ENCODE data around the gene SLFN12L. TPM values are rescaled to one million over a fixed set of nuclear protein-coding genes. Genes with fewer than 3 reads are reported as not detected.
"Not testable (repeated sequence)": the region's sequence is repeated elsewhere in the genome, so short reads cannot be mapped to it uniquely, and the experiment has no call there.

SLFN12L gene
- total RNA-seq, 1 donor = 0.36 TPM

DNA sequence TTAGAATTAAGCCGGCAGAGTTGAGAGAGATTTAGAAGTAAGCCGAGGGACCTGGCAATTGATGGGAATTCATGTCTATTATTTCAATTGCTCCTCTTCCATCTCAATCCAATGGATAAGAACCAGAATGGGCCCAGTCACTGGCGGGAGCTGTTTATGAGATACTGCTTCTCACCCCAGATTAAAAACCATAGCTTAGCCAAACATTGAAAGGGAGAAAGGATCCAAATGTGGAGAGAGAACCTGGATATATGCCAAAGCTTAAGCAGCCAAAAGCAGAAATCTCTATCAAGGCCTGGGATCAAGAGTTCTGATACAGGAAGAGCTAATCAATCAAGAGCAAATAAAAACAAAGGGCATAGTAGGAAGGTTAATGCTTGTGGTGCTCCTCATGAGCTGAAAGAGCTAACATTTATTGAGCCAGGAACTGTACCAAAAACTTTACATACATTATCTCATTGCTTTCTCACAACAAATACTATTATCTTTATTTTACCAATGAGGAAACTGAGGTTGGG, 2.8 kb downstream of the SLFN12L start:
- H3K79me2 ChIP-seq (ENCODE audit: insufficient read depth, low read length) = no peaks in the 10 kb centered on the region

DNA sequence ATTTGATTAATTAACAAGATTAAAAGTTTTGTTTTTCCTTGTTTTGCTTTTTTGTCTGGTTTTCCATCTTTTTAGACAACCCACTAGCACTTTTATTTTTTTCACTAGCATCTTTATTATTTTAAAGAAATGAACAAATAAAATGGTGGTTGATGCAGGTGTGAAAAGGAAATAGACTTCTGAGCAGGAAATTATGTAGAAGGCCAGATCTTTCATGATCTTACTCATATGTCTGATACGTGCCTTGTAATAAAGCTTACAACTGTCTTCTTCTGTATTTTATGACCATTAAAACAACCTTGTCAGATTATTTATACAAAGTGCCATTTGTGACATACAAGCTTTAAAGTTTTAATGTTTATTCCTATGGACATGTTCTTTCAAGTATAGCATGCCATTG, 6.3 kb downstream of the SLFN12L start:
- H4K20me1 ChIP-seq (ENCODE audit: insufficient read depth, low read length) = no peaks in the 10 kb centered on the region
- H2AFZ ChIP-seq (ENCODE audit: low read length) = no peak overlapping the region
- H3K4me2 ChIP-seq (ENCODE audit: insufficient read depth, low read length) = no peak overlapping the region
- no peaks in the 10 kb centered on the region for H3K4me1 ChIP-seq (ENCODE audit: insufficient read depth, low read length)
- H3K79me2 ChIP-seq (ENCODE audit: insufficient read depth, low read length) = no peaks in the 10 kb centered on the region
- no peaks in the 10 kb centered on the region for H3K36me3 ChIP-seq (ENCODE audit: insufficient read depth, low read length)
- DNase-seq (ENCODE audit: insufficient read length, low spot score, missing footprints) = no peak
- H3K27me3 ChIP-seq (ENCODE audit: insufficient read depth, low read length) = no peaks in the 10 kb centered on the region
- H3K4me3 ChIP-seq (ENCODE audit: insufficient read depth, low read length) = no peak overlapping the region
- TF ChIP-seq, protein P1, sequence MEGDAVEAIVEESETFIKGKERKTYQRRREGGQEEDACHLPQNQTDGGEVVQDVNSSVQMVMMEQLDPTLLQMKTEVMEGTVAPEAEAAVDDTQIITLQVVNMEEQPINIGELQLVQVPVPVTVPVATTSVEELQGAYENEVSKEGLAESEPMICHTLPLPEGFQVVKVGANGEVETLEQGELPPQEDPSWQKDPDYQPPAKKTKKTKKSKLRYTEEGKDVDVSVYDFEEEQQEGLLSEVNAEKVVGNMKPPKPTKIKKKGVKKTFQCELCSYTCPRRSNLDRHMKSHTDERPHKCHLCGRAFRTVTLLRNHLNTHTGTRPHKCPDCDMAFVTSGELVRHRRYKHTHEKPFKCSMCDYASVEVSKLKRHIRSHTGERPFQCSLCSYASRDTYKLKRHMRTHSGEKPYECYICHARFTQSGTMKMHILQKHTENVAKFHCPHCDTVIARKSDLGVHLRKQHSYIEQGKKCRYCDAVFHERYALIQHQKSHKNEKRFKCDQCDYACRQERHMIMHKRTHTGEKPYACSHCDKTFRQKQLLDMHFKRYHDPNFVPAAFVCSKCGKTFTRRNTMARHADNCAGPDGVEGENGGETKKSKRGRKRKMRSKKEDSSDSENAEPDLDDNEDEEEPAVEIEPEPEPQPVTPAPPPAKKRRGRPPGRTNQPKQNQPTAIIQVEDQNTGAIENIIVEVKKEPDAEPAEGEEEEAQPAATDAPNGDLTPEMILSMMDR (IDR thresholded peaks at IDR 0.05; ENCODE audit: extremely low read depth, low read depth, low read length) = no peak
- H3K9me3 ChIP-seq (ENCODE audit: low read depth, low read length) = no peaks in the 10 kb centered on the region
- no peak overlapping the region for H3K27ac ChIP-seq (ENCODE audit: low read depth, low read length)

More for the DNA sequence above, 2.8 kb downstream of the SLFN12L start:
- Histone ChIP-seq H4K20me1 (ENCODE audit: insufficient read depth, low read length) (no peaks in the 10 kb centered on the region), H3K4me1 (ENCODE audit: insufficient read depth, low read length) (peaks cover 4% of the 10 kb centered on the region), H3K4me3 (ENCODE audit: insufficient read depth, low read length) (no peak overlapping the region), H3K27me3 (ENCODE audit: insufficient read depth, low read length) (no peaks in the 10 kb centered on the region), H3K27ac (ENCODE audit: low read depth, low read length) (no peak overlapping the region), H3K36me3 (ENCODE audit: insufficient read depth, low read length) (no peaks in the 10 kb centered on the region), H3K9me3 (ENCODE audit: low read depth, low read length) (no peaks in the 10 kb centered on the region), H2AFZ (ENCODE audit: low read length) (no peak overlapping the region), H3K4me2 (ENCODE audit: insufficient read depth, low read length) (no peak overlapping the region)
- TF ChIP-seq, protein P1 (IDR thresholded peaks at IDR 0.05; ENCODE audit: extremely low read depth, low read depth, low read length) = no peak
- DNase-seq (ENCODE audit: insufficient read length, low spot score, missing footprints) = no peak

- H2AFZ ChIP-seq (ENCODE audit: low read length) = no peak overlapping the region
- no peaks in the 10 kb centered on the region for H3K9me3 ChIP-seq (ENCODE audit: low read depth, low read length)
- H3K4me2 ChIP-seq (ENCODE audit: insufficient read depth, low read length) = no peak overlapping the region
- H3K4me3 ChIP-seq (ENCODE audit: insufficient read depth, low read length) = no peak overlapping the region
- DNase-seq (ENCODE audit: insufficient read length, low spot score, missing footprints) = no peak
- H4K20me1 ChIP-seq (ENCODE audit: insufficient read depth, low read length) = no peaks in the 10 kb centered on the region
- H3K27ac ChIP-seq (ENCODE audit: low read depth, low read length) = no peak overlapping the region
- TF ChIP-seq, protein P1 (IDR thresholded peaks at IDR 0.05; ENCODE audit: extremely low read depth, low read depth, low read length) = no peak
- no peaks in the 10 kb centered on the region for H3K79me2 ChIP-seq (ENCODE audit: insufficient read depth, low read length)
- H3K27me3 ChIP-seq (ENCODE audit: insufficient read depth, low read length) = no peaks in the 10 kb centered on the region
- no peaks in the 10 kb centered on the region for H3K4me1 ChIP-seq (ENCODE audit: insufficient read depth, low read length)
- H3K36me3 ChIP-seq (ENCODE audit: insufficient read depth, low read length) = no peaks in the 10 kb centered on the region
Observed at GRCh38 chr17:35529866-35530265, 7.6 kb downstream of the SLFN12L start.

DNA sequence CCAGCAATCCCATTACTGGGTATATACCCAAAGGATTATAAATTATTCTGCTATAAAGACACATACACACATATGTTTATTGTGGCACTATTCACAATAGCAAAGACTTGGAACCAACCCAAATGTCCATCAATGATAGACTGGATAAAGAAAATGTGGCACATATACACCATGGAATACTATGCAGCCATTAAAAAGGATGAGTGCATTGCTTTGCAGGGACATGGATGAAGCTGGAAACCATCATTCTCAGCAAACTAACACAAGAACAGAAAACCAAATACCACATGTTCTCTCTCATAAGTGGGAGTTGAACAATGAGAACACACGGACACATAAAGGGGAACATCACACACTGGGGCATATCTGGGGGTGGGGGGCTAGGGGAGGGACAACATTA, 8.2 kb downstream of the SLFN12L start:
- H3K4me1 ChIP-seq (ENCODE audit: insufficient read depth, low read length); H3K27ac ChIP-seq (ENCODE audit: low read depth, low read length); H3K4me2 ChIP-seq (ENCODE audit: insufficient read depth, low read length); H2AFZ ChIP-seq (ENCODE audit: low read length); DNase-seq (ENCODE audit: insufficient read length, low spot score, missing footprints); H3K4me3 ChIP-seq (ENCODE audit: insufficient read depth, low read length); H3K36me3 ChIP-seq (ENCODE audit: insufficient read depth, low read length); H4K20me1 ChIP-seq (ENCODE audit: insufficient read depth, low read length); H3K27me3 ChIP-seq (ENCODE audit: insufficient read depth, low read length); H3K9me3 ChIP-seq (ENCODE audit: low read depth, low read length); H3K79me2 ChIP-seq (ENCODE audit: insufficient read depth, low read length): not testable (repeated sequence)

Measured in osteoblast (primary cell).